Skeletal muscle satellite cell (primary cell): ENCODE results near the gene STOML3. TPM values are rescaled to one million over a fixed set of nuclear protein-coding genes. Genes with fewer than 3 reads are reported as not detected.

Source experiments
- H3K27me3 ChIP-seq: 2 replicates; pipeline ENCODE4 v1.7.0; 2013; ENCODE audit warnings: low read length; ENCODE audit not compliant: control insufficient read depth, insufficient read depth
- H3K36me3 ChIP-seq: 2 replicates; pipeline ENCODE4 v1.7.0; 2013; ENCODE audit warnings: mild to moderate bottlenecking, control low read depth, low read length; ENCODE audit not compliant: insufficient read depth
- H3K4me1 ChIP-seq: 2 replicates; pipeline ENCODE4 v1.7.0; 2013; ENCODE audit warnings: low read length; ENCODE audit not compliant: control insufficient read depth, insufficient read depth
- H3K4me2 ChIP-seq: 2 replicates; pipeline ENCODE4 v1.7.0; 2013; ENCODE audit warnings: mild to moderate bottlenecking, low read length
- H3K4me3 ChIP-seq: 2 replicates; pipeline ENCODE4 v1.7.0; 2013; ENCODE audit warnings: low read length
- H3K9ac ChIP-seq: 2 replicates; pipeline ENCODE4 v1.7.0; 2013; ENCODE audit warnings: mild to moderate bottlenecking, low read depth, low read length, moderate library complexity
- H3K9me3 ChIP-seq: replicated peaks from 2 replicates; pipeline ENCODE4 v1.7.0; 2013; ENCODE audit warnings: mild to moderate bottlenecking, control low read depth, low read length
- total RNA-seq: library from RNA; depleted of rRNA; stranded (reverse); fragments of >200 nt; gene quantifications from 2 replicates; pipeline ENCODE4 v1.2.3, GENCODE V29; 2012; rRNA removed

STOML3 gene, protein sequence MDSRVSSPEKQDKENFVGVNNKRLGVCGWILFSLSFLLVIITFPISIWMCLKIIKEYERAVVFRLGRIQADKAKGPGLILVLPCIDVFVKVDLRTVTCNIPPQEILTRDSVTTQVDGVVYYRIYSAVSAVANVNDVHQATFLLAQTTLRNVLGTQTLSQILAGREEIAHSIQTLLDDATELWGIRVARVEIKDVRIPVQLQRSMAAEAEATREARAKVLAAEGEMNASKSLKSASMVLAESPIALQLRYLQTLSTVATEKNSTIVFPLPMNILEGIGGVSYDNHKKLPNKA
- total RNA-seq: not detected in 2 replicates

DNA sequence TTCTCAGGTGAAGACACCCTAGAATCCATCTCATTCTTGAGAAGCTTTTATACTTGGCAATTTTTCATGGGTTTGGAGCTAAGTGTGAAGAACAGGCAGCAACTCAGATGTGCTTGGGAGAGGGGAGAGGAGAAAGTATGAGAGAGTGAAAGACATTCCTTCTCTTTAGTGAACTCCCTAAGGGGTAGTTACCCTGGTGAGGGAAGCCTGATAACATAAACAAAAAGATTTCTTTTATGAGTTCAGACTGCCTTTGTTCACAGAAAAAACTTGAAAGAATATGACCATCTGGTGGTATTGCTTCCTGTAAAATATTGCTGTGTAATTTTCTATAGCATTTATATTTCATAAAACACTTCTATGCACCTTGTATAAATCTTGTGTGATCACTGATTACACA, at the start of gene STOML3:
STOML3 (minus strand) TSS at position 139 of the 400 bp plus-strand sequence; CDS start at position 29, 110 bp downstream.
- Histone ChIP-seq H3K4me2 (no peak within 1 kb of the TSS), H3K4me1 (no peaks in the 10 kb centered on the region), H3K36me3 (no peaks in the 10 kb centered on the region), H3K9me3 (no peaks in the 10 kb centered on the region), H3K9ac (no peak within 1 kb of the TSS), H3K27me3 (no peaks in the 10 kb centered on the region), H3K4me3 (no peak within 1 kb of the TSS)

DNA sequence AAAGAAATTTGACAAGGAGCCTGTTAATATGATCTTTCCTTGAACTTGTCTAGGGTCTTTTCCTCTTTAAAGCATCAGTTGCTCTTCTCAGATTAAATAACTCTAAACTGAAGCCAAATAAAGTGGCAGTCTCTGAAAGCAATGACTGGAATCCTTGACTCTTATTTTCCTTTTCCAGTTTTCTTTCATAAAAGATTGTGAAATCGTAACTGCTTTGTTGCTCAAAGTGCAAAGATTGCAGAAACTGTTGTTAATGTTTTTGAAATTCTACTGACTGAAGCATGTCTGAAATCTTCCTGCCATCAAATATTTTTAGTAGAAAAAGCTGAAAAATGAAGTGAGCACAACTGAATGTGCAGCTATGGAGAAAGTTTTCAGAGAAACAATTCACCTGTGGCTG, 49.6 kb upstream of the STOML3 start:
- Histone ChIP-seq H3K4me2 (no peak overlapping the region), H3K27me3 (no peaks in the 10 kb centered on the region), H3K9me3 (no peaks in the 10 kb centered on the region), H3K4me3 (no peak overlapping the region), H3K4me1 (peaks cover 12% of the 10 kb centered on the region), H3K9ac (no peak overlapping the region), H3K36me3 (no peaks in the 10 kb centered on the region)

GRCh38 chr13:39039041-39039440, 48.4 kb upstream of the STOML3 start:
- Histone ChIP-seq H3K4me3 (peak overlapping the region; percentile 96), H3K4me2 (peak overlapping the region; percentile 83), H3K36me3 (no peaks in the 10 kb centered on the region), H3K27me3 (no peaks in the 10 kb centered on the region), H3K9me3 (no peaks in the 10 kb centered on the region), H3K9ac (peak overlapping the region; percentile 84), H3K4me1 (peaks cover 20% of the 10 kb centered on the region)

DNA sequence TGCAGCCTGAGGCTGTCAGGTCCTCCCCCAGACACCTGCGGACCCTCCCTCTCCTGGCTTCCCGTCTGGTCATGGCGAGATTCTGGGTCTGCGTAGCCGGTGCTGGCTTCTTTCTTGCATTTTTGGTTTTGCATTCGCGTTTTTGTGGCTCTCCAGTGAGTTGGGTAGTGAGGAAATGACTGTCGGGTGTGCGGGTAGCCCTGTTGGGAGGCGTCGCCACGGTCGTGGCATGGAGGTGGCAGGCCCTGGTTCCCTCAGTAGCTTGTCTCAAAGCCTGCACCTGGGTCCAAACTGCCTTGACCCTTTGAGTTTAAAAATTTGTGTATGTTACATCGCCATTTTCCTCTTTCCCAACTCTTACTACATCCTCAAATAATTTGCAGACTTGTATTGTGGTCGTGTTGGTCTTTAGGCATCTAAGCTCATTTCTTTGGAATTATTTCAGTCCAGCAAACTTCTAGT, 48.0 kb upstream of the STOML3 start:
- peak overlapping the region; percentile 84 for H3K9ac ChIP-seq
- H3K27me3 ChIP-seq: no peaks in the 10 kb centered on the region
- H3K4me1 ChIP-seq: peaks cover 20% of the 10 kb centered on the region
- H3K9me3 ChIP-seq: no peaks in the 10 kb centered on the region
- no peaks in the 10 kb centered on the region for H3K36me3 ChIP-seq
- peak overlapping the region; percentile 83 for H3K4me2 ChIP-seq
- peak overlapping the region; percentile 96 for H3K4me3 ChIP-seq

GRCh38 chr13:39037880-39038568, 47.4 kb upstream of the STOML3 start, which contains the start of the genes NHLRC3 and PROSER1:
Gene NHLRC3 (plus strand): TSS chr13:39038456. CDS start chr13:39038640, 184 bp downstream.
Gene PROSER1 (minus strand): TSS chr13:39038089. CDS start chr13:39037242, 847 bp downstream.
- Histone ChIP-seq H3K4me3 (peak within 1 kb of the TSS; percentile 96), H3K4me2 (peak within 1 kb of the TSS; percentile 83), H3K9ac (peak within 1 kb of the TSS; percentile 84), H3K4me1 (peaks cover 20% of the 10 kb centered on the region), H3K27me3 (no peaks in the 10 kb centered on the region), H3K36me3 (no peaks in the 10 kb centered on the region), H3K9me3 (no peaks in the 10 kb centered on the region)

DNA sequence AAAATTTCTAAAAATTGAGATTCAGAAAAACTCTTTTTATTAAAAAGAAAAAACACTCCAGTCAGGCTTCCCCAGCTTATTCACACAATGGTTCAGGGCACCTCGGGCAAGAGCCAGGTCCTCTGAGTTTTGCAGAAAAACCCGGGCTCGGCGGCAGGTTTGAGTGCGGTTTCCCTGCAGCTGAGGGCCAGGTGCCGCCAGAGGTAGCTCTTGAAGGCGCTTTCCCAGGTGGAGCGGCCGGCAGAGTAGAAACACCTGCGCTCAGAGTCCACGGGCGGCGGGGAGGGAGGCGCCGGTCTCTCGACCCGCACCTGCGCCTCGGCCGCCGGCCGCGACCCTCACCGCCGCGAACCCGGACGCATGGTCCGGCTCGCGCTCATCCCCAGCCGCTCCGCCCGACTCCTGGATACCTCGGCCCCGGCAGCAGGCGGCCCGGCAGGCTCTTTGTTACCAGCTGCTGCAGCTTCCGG, 46.8 kb upstream of the STOML3 start:
- no peaks in the 10 kb centered on the region for H3K9me3 ChIP-seq
- no peaks in the 10 kb centered on the region for H3K36me3 ChIP-seq
- peak overlapping the region; percentile 84 for H3K9ac ChIP-seq
- H3K27me3 ChIP-seq: no peaks in the 10 kb centered on the region
- H3K4me1 ChIP-seq: peaks cover 20% of the 10 kb centered on the region
- H3K4me3 ChIP-seq: peak overlapping the region; percentile 96
- peak overlapping the region; percentile 83 for H3K4me2 ChIP-seq

DNA sequence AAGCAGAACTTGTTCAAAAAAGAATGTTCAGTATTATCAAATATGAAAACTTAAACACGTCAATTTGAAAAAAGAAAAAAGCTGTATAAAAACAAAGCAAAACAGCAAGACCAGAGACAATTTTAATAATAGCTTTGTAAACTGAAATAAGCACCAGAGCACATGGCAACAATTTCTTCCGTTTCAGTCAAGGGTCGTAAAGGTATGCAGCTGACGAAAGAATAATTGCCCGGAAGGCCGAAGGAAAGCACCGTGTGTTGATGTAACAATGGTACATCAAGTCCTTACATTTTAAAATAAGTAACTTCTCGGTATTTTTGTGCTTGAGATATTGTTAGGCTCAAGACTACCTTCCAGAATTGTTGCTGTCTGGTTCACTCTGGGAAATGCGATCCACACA, 45.6 kb upstream of the STOML3 start:
- Histone ChIP-seq H3K9me3 (no peaks in the 10 kb centered on the region), H3K36me3 (no peaks in the 10 kb centered on the region), H3K4me1 (peaks cover 20% of the 10 kb centered on the region), H3K27me3 (no peaks in the 10 kb centered on the region), H3K4me2 (peak overlapping the region; percentile 83), H3K4me3 (peak overlapping the region; percentile 96), H3K9ac (peak overlapping the region; percentile 84)

DNA sequence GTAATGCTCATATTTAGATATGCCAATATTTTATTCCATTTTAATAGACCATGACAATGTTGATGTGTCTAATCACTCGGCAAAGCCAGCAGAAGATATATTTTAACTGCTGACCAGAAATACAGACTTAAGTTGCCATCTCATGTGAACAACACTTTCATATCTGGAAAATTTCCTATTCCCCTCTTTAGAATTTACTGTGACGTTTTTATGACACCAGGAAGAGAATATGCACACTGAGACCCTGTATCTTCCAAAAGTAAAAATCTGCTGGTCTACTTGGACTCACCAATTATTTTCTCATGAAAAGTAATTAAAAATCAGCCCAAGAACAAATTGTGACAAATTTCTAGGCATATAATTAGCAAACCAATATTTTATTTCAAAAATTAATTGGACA, 45.2 kb upstream of the STOML3 start:
- peak overlapping the region; percentile 83 for H3K4me2 ChIP-seq
- peaks cover 20% of the 10 kb centered on the region for H3K4me1 ChIP-seq
- H3K9ac ChIP-seq: peak overlapping the region; percentile 84
- H3K4me3 ChIP-seq: peak overlapping the region; percentile 96
- no peaks in the 10 kb centered on the region for H3K9me3 ChIP-seq
- no peaks in the 10 kb centered on the region for H3K36me3 ChIP-seq
- H3K27me3 ChIP-seq: no peaks in the 10 kb centered on the region

DNA sequence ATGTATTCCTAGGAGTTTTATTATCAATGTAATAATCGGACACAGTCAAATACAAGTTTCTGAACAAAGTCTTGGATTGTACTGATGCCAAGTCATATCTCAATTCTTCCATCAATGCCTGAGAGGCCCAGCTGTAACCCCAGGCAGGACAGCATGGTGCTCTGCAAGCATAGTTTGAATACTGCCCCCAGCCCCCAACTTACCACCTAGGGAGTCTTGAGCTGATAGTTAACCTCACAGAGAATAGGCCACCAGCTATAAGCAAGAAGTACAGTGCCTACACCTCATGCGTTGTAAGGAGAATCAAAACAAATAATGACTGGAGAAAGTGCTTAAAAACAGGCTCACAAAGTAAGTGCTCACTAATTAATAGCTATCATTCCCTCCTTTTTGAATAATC, 44.6 kb upstream of the STOML3 start:
- Histone ChIP-seq H3K27me3 (no peaks in the 10 kb centered on the region), H3K4me2 (peak overlapping the region; percentile 83), H3K9ac (peak overlapping the region; percentile 84), H3K4me1 (peaks cover 20% of the 10 kb centered on the region), H3K9me3 (no peaks in the 10 kb centered on the region), H3K36me3 (no peaks in the 10 kb centered on the region), H3K4me3 (peak overlapping the region; percentile 96)

- no peaks in the 10 kb centered on the region for H3K27me3 ChIP-seq
- no peak overlapping the region for H3K4me2 ChIP-seq
- no peak overlapping the region for H3K9ac ChIP-seq
- H3K36me3 ChIP-seq: no peaks in the 10 kb centered on the region
- H3K4me1 ChIP-seq: peaks cover 15% of the 10 kb centered on the region
- no peak overlapping the region for H3K4me3 ChIP-seq
- H3K9me3 ChIP-seq: no peaks in the 10 kb centered on the region
These were observed 43.5 kb upstream of the STOML3 start for GRCh38 chr13:39034085-39034484.

DNA sequence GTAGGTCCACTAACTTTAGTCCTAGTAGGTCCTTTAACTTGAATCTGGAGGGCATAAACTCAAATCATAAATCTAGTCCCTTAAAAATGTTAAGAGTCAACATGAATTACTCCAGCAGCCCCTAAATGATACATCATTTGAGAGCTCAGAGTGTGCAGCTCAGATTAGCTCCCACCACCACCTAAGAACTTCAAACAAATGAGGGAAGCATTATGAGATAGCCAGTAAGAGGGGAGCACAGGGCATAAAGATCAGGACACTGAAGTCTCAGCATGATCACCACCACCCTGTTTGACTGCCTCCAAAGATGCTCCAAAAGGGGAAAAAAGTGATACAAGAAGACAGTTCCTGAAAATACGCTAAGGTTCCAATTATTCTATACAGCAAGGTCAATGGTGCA, 41.5 kb upstream of the STOML3 start:
- Histone ChIP-seq H3K4me3 (no peak overlapping the region), H3K4me2 (no peak overlapping the region), H3K27me3 (no peaks in the 10 kb centered on the region), H3K9me3 (no peaks in the 10 kb centered on the region), H3K9ac (no peak overlapping the region), H3K4me1 (peaks cover 13% of the 10 kb centered on the region), H3K36me3 (peaks cover 13% of the 10 kb centered on the region)
